ENCODE data around the gene SELENOI.

SELENOI gene

DNA sequence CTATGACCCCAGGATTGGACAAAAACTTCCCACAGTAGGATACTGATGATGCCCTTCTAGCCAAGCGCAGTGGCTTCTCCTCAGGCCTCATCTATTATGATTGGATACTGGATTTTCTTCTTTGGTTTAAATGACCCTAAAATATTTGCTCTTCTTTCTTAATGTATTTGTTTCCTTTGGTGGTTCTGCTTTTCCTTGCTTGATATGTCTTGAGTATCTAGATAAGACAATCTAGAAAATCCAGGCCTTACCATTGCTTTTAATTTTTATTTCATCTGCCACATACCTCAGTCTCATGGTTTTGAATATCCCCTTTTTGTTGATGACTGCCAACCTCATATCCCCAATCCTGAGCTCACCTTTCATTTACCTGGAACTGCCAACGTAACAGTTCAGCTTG lies 96.4 kb downstream of the SELENOI start:
- no peak overlapping the region for H3K27ac ChIP-seq
- no peak for TF ChIP-seq CTCF (conservative IDR thresholded peaks at IDR 0.05)

- H3K27ac ChIP-seq = no peak overlapping the region
- no peak for TF ChIP-seq CTCF (conservative IDR thresholded peaks at IDR 0.05)
Measured at GRCh38 chr2:26442707-26443106, 96.8 kb downstream of the SELENOI start.

- TF ChIP-seq CTCF (conservative IDR thresholded peaks at IDR 0.05) = no peak
- H3K27ac ChIP-seq = no peak overlapping the region
Measured at GRCh38 chr2:26444236-26444635, 98.3 kb downstream of the SELENOI start.

Measured in VCaP (cell line).